WERI-Rb-1 (cell line): ENCODE measurements around the gene OR5T3.
"Not testable (repeated sequence)": the region's sequence is repeated elsewhere in the genome, so short reads cannot be mapped to it uniquely, and the experiment has no call there.

ENCODE experiments used
- DNase-seq: peaks from one replicate; pipeline ENCODE4 v3.0.0-alpha.2; 2020
- H3K27ac ChIP-seq: fragments of 250-450 bp; sonication (Bioruptor Pico); 2 replicates; pipeline ENCODE4 v1.5.1; 2020; ENCODE audit warnings: mild to moderate bottlenecking, moderate library complexity
- H3K27me3 ChIP-seq: fragments of 250-450 bp; sonication (Bioruptor Pico); 2 replicates; pipeline ENCODE4 v1.5.1; 2021; ENCODE audit warnings: mild to moderate bottlenecking, low read depth, moderate library complexity; ENCODE audit not compliant: insufficient read depth, severe bottlenecking
- H3K36me3 ChIP-seq: fragments of 250-450 bp; sonication (Bioruptor Pico); 2 replicates; pipeline ENCODE4 v1.5.1; 2020; ENCODE audit warnings: mild to moderate bottlenecking, moderate library complexity
- H3K4me3 ChIP-seq: 2 replicates; pipeline ENCODE4 v1.5.1; 2011; ENCODE audit warnings: low read depth, mild to moderate bottlenecking, control low read depth, low read length
- H3K9me3 ChIP-seq: fragments of 250-450 bp; sonication (Bioruptor Pico); 2 replicates; pipeline ENCODE4 v1.5.1; 2021; ENCODE audit warnings: mild to moderate bottlenecking, moderate library complexity; ENCODE audit not compliant: severe bottlenecking
- CTCF ChIP-seq: IDR thresholded peaks from 2 replicates; pipeline ENCODE4 v1.5.1; 2011; ENCODE audit warnings: low read depth, mild to moderate bottlenecking, control low read depth, inconsistent platforms, low read length

The OR5T3 gene

GRCh38 chr11:56251954-56252353 lies at the start of gene OR5T3:
Gene OR5T3 (plus strand): TSS chr11:56252254. CDS start chr11:56252254, 0 bp downstream.
- Histone ChIP-seq H3K9me3 (no peaks in the 10 kb centered on the region), H3K27me3 (no peaks in the 10 kb centered on the region), H3K4me3 (no peak within 1 kb of the TSS), H3K27ac (no peak within 1 kb of the TSS), H3K36me3 (no peaks in the 10 kb centered on the region)
- no peak for TF ChIP-seq CTCF
- DNase-seq = no peak

GRCh38 chr11:56207790-56208189 lies 44.3 kb upstream of the OR5T3 start:
- Histone ChIP-seq H3K4me3 (no peak overlapping the region), H3K27me3 (peaks cover 9% of the 10 kb centered on the region), H3K27ac (no peak overlapping the region), H3K36me3 (no peaks in the 10 kb centered on the region), H3K9me3 (no peaks in the 10 kb centered on the region)
- no peak for DNase-seq
- TF ChIP-seq CTCF = no peak

- no peak overlapping the region for H3K27ac ChIP-seq
- peaks cover 12% of the 10 kb centered on the region for H3K27me3 ChIP-seq
- no peak for TF ChIP-seq CTCF
- H3K36me3 ChIP-seq = no peaks in the 10 kb centered on the region
- no peak overlapping the region for H3K4me3 ChIP-seq
- no peaks in the 10 kb centered on the region for H3K9me3 ChIP-seq
- DNase-seq = no peak
Observed at GRCh38 chr11:56214537-56214936, 37.5 kb upstream of the OR5T3 start.

GRCh38 chr11:56219735-56220134 lies 32.3 kb upstream of the OR5T3 start:
- not testable (repeated sequence) for H3K4me3 ChIP-seq

GRCh38 chr11:56234155-56234554 lies 17.9 kb upstream of the OR5T3 start, which contains the start of gene OR5T2:
Gene OR5T2 (minus strand): TSS chr11:56234255. CDS start chr11:56233062, 1,193 bp downstream.
- no peaks in the 10 kb centered on the region for H3K9me3 ChIP-seq
- TF ChIP-seq CTCF = no peak
- DNase-seq = no peak
- no peaks in the 10 kb centered on the region for H3K36me3 ChIP-seq
- no peak within 1 kb of the TSS for H3K27ac ChIP-seq
- H3K4me3 ChIP-seq = no peak within 1 kb of the TSS
- H3K27me3 ChIP-seq = peaks cover 3% of the 10 kb centered on the region

More at GRCh38 chr11:56219735-56220134, 32.3 kb upstream of the OR5T3 start:
- not testable (repeated sequence) for H3K27ac ChIP-seq, DNase-seq, H3K9me3 ChIP-seq, H3K27me3 ChIP-seq, H3K36me3 ChIP-seq

- Histone ChIP-seq H3K27ac (no peak overlapping the region), H3K4me3 (no peak overlapping the region), H3K36me3 (no peaks in the 10 kb centered on the region), H3K9me3 (no peaks in the 10 kb centered on the region), H3K27me3 (peaks cover 16% of the 10 kb centered on the region)
- no peak for DNase-seq
- TF ChIP-seq CTCF = no peak
Observed at GRCh38 chr11:56271092-56271491, 19.0 kb downstream of the OR5T3 start.
